GM15510 (cell line): ENCODE data around the gene NTN4.

Source experiments
- POLR2A ChIP-seq: IDR thresholded peaks from 3 replicates; pipeline ENCODE4 v1.6.1; 2011; ENCODE audit warnings: borderline replicate concordance; ENCODE audit not compliant: insufficient read length; ENCODE audit errors: extremely low read depth

NTN4 gene

GRCh38 chr12:95637010-95637409 lies 153.6 kb downstream of the NTN4 start:
- TF ChIP-seq POLR2A = no peak

GRCh38 chr12:95634622-95635621 lies 155.6 kb downstream of the NTN4 start:
- TF ChIP-seq POLR2A = no peak

GRCh38 chr12:95633732-95634465 lies 156.7 kb downstream of the NTN4 start:
- no peak for TF ChIP-seq POLR2A

GRCh38 chr12:95633049-95633731 lies 157.4 kb downstream of the NTN4 start:
- TF ChIP-seq POLR2A = no peak

- TF ChIP-seq POLR2A = no peak
Observed at GRCh38 chr12:95630496-95630895, 160.1 kb downstream of the NTN4 start.

GRCh38 chr12:95629392-95629791 lies 161.2 kb downstream of the NTN4 start:
- no peak for TF ChIP-seq POLR2A

GRCh38 chr12:95626854-95627253 lies 163.7 kb downstream of the NTN4 start:
- TF ChIP-seq POLR2A = no peak

GRCh38 chr12:95625012-95625411 lies 165.6 kb downstream of the NTN4 start:
- no peak for TF ChIP-seq POLR2A

GRCh38 chr12:95624589-95624988 lies 166.0 kb downstream of the NTN4 start:
- TF ChIP-seq POLR2A = no peak

GRCh38 chr12:95623554-95624170 lies 166.9 kb downstream of the NTN4 start:
- TF ChIP-seq POLR2A = no peak

- TF ChIP-seq POLR2A = no peak
Observed at GRCh38 chr12:95622879-95623278, 167.7 kb downstream of the NTN4 start.

- no peak for TF ChIP-seq POLR2A
Observed at GRCh38 chr12:95621725-95622124, 168.8 kb downstream of the NTN4 start.

GRCh38 chr12:95620171-95620570 lies 170.4 kb downstream of the NTN4 start:
- TF ChIP-seq POLR2A = no peak

GRCh38 chr12:95615749-95616148 lies 174.8 kb downstream of the NTN4 start:
- no peak for TF ChIP-seq POLR2A
